GM18517 (cell line): ENCODE data around the gene LLGL2.
"Not testable (repeated sequence)": the region's sequence is repeated elsewhere in the genome, so short reads cannot be mapped to it uniquely, and the experiment has no call there.

Experiments used
- ATAC-seq: cut with Tn5 transposase; IDR thresholded peaks from one replicate; pipeline ENCODE4 v1.9.1; 2021; ENCODE audit warnings: mild to moderate bottlenecking, moderate library complexity; ENCODE audit not compliant: unreplicated experiment

Gene LLGL2

DNA sequence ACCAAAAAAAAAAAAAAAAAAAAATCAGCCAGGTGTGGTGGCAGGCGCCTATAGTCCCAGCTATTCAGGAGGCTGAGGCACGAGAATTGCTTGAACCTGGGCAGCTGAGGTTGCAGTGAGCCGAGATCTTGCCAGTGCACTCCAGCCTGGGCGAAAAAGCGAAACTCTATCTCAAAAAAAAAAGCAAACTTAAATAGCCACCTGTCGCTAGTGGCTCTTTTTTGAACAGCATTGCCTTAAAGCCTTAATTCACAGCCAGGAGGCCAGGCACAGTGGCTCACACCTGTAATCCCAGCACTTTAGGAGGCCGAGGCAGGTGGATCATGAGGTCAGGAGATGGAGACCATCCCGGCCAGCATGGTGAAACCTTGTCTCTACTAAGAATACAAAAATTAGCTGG, 5.1 kb upstream of the LLGL2 start:
- ATAC-seq: not testable (repeated sequence)

DNA sequence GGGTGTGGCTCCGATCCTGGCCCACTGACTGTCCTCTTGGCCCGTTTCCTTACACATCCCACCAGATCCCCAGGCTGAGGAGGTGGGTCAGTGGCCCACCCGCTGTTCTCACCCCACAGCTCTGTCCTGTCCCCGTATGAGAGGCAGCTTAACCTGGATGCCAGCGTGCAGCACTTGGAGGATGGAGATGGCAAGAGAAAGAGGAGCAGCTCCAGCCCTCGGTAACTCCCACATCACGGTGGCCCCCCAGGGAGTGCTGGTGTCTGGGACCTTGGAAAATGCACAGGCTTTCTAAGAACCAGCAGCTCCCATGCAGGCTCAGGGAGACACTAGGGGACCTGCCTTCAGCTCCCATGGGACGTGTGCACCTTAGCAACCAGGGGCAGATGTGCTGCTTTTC, 4.2 kb upstream of the LLGL2 start:
- no peak for ATAC-seq

DNA sequence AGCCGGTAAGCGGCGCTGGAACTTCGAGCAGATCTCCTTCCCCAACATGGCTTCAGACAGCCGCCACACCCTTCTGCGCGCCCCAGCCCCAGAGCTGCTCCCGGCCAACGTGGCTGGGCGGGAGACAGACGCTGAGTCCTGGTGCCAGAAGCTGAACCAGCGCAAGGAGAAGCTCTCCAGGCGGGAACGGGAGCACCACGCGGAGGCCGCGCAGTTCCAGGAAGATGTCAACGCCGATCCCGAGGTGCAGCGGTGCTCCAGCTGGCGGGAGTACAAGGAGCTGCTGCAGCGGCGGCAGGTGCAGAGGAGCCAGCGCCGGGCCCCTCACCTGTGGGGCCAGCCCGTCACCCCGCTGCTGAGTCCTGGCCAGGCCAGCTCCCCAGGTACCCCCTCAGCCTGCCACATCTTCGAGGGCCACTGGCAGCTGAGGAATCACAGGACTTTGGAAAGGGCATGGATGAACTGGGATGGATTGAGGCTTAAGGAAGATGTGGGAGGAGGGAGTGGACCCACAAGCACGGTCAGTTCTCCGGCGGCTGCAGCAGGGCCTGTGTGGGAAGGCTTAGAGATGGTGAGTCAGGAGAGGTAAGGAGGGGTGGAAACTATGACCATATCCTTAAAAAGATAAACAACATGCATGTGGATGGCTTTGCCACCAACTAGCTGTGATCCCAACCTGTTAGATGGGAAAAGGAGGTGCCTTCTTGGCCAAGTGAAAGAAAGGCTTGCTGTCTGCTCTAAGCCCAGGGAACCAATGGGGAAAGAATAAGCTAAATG, 3.4 kb upstream of the LLGL2 start:
- no peak for ATAC-seq

DNA sequence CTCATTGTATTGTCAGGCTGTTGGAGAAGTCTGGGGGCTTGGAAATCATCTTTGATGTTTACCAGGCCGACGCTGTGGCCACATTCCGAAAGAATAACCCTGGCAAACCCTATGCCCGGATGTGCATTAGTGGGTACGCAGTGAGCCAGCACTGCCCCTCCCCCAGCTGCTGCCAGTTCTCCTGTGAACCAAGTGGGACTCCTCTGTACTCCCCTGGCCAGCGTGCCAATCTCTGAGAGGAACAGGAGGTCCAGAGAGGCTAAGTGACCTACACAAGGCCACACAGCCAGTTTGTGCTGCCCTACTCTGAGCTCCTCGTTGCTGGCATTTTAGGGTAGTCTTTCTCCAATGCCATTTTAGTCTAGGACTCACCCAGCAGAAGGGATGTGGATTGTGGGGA, 1.9 kb upstream of the LLGL2 start:
- no peak for ATAC-seq

DNA sequence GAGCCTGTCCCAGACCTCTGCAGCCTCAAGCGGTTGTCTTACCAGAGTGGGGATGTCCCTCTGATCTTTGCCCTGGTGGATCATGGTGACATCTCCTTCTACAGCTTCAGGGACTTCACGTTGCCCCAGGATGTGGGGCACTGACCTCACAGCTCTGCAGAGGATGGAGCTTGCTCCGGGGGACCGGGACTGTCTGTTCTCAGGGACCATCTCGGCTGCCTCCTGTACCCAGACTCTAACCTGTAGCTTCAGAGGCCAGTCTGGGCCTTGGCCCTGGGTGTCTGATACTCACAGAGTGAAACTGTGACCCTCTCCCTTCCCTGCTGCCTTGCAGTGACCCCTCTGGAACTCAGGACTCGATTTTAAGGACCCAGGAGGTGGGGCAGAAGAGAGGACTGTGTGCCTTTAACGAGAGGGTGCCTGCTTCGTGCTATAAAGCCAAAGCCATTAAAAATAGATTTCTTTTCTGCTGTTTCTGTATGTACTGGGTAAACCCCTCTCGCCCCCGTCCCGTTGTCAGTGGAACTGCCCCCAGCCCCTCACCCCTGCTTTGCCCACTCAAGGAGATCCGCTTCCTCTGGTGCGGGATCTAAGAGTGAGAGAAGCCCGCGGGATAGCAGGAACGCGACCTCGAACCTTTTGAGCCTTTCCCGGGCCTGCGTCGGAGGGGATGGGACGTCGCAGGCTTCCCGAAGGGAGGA, 1.1 kb upstream of the LLGL2 start:
- no peak for ATAC-seq

DNA sequence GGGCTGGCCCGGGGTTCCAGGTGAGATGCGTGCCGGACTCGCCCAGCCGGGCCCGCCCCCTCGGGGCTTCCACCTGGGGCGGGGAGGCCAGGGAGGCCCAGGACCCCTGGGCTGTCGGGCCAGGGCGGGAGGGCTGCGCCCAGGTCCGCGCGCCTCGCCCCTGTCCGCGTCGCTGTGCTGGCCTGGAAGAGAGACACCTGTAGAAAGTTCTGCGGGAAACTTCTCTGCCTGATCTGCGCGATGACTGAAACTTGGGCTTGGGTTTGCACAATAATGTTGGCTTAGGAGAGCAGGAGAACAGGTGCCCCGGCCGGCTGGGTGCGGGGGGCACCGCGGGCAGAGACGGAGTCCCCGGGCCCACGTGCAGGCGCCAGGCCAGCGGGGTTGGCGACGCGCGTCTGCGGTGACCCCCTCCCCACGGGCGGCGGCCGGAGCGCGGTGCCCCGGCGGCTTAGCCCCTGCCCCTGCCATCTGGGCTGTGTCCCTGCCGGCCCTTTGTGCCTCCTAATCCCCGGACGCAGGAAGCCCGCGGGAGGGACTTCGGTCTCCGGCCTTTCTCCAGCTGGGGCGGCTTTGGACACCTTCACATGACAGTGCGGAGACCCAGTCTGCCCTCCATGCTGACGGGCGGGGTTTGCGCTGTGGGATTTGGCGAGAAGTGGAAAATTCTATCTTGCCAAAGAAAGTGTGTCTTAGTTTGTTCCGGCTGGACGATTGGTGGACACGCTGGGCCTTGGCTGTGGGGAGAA, 483 bp downstream of the LLGL2 start:
- no peak for ATAC-seq

DNA sequence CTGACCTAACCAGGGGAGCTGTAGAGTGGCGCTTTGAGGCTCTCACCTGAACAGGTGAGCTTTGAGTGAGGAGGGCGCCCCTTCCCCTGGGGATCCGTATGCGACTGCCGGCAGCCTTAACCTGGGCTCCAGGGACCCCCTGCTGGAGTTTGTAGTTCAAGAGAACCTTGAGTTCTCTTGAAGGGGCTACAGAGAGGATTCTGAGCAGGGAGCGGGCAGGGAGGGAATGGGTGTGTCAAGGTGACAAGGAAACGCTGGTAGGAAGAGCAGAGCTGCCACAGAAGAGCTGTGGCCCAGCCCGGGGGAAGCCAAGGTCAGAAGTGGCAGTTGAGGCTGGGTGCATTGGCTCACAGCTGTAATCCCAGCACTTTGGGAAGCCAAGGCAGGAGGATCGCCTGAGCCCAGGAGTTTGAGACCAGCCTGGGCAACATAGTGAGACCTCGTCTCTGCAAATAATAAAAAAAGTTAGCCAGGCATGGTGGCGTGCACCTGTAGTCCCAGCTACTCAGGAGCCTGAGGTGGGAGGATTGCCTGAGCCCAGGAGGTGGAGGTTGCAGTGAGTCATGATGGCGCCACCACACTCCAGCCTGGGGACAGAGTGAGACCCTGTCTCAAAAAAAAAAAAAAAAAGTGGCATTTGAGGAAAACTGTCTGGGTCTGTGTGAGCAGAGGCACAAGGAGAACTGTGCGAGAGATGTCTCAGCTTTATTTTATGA, 1.2 kb downstream of the LLGL2 start:
- no peak for ATAC-seq

DNA sequence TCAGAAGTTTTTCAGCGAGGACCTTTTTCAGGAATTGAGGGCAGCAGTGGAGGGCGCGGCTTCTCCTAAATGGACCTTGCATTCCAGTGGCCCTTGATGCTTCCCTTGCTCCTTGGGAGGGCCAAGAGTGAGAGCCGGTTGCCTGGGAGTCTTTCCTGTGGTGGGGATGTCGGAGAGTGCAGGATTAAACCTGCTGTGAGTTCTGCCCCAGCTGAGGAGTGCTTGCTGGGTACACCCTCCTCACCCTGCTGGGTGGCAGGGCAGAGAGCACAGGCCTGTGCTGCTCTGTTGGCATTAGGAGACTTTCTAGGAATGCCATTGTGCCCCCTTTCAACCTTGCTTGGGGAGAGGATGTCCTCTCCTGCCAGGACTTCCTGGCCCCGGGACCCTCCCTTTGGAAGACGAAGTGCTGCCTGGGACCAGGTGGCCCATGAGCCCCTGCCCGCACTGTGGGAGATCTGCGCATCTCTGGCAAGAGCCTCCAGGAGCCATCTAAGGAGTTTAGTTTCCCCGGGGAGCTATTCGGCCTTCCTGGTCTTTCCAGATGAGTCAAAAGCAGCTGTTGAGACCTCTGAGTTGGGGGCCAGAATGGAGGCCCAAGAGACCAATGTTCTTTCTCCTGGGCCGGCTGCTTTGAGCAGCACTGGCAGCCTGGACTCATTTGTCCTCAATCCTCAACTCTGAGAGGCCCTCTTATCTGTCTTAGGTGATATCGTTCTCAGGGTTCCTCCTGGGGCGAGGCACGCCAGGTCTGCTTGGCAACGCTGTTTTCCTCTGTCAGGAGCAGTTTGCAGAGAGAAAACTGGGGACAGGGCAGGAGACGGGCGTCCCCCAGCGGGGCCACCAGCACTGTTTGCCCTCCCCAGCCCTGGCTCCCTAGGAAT, 5.6 kb downstream of the LLGL2 start:
- ATAC-seq: no peak

DNA sequence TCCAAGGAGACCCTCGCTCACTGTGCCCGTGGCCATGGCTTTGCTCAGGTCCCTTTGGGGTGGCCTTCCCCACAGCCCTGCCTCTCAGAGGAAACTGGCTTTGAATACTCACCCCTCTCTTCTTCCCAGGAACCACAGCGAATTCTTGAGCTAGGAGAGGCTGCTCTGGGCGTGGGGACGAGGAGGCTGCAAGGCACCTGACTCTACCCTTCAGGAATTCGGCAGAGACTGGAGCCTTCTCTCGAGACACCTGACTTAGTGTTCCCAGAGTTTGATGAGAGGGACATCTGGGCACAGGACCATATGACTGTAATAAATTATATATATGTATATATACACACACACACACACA, 6.2 kb downstream of the LLGL2 start:
- no peak for ATAC-seq

DNA sequence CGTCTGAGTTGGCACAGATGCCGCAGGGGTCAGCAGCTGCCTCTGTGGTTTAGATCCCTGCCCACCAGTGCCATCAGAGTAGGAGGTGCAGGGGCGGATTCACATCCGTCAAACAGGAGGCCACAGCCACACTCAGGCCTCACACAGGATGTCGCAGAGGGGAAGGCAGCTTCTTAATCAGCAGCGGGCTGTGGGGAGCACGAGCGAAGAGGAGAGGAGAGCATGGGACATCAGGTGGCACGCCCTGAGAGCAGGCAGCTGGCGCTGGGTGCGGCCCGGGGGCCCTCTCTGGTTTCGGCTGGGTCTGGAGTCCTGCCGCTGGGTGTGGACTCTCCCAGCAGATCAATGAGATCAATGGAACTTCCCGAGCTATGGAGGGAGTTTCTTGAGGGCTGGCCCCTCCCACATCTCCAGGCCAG, 9.6 kb downstream of the LLGL2 start:
- no peak for ATAC-seq

DNA sequence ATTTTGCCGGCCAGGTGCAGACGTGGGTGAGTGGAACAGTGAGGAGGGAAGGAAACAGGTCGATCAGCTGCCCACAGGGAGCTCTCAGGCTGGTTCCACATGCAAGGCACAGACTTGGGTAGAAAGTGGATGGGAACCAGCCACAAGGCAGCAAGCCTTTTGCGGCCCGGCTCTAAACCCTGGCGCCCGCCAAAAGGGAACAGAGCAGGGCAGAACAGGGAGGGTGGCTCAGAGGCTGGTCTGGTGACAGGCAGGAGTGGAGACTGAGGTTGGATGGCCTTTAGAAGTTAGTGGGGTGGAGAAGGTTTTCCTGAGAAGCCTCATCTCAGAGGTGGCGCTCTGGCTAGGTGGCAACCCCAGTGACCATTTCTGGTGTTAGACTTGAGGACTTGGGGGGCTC, 10.4 kb downstream of the LLGL2 start:
- ATAC-seq: no peak

DNA sequence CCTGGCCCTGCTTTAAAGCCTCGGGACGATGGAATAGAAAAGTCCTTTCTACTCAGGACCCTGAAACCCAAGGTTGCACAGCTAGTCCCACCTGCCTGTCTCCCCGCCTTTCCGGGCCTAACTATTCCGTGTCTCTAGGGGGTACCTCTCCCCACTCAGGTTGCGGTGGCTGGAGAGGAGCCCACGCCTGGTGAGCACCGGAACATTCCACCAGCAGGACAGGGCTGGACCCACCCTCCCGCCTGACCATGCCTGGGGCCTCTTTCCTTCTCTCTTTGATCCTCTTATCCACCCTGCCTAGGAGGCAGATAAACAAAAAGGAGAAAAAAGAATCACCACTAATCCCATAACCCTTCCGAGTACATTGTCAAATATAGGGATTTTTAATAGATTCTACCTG, 10.9 kb downstream of the LLGL2 start:
- ATAC-seq: no peak

DNA sequence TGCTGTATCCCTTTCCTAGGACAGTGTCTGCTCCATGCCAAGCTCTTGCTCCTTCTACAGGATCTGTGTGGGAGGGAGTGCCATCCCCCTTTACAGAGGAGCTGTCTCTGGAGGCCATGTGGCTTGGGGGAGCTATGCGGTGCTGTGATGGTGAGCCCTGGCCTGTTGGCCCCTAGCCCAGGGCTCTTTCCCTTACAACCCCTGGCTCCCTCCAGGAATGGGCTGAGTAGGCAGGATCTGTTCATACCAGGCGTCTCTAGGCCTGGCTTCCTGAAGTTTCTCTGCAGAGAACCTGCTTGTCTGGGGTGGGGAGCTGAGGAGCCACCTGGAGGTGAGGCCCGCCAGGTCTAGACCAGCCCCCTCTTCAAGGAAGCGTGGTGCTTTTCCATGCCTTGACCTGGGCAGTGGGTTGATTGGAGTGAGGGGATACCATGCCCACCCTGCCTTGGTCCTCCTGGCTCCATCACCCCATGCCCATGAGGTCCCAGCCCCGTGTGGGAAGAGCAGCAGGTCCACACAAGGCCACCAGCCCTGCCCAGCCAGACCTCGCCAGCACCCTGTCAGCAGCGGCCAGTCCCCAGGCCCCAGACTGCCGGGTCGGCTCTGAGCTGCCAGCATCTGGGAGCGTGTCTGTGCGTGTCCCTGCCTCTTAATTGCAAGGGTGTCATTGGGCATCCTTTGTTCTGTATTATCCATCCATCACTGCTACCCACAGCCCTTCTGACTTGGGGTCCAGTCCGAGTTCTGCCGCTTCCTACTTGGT, 14.7 kb downstream of the LLGL2 start:
- no peak for ATAC-seq

DNA sequence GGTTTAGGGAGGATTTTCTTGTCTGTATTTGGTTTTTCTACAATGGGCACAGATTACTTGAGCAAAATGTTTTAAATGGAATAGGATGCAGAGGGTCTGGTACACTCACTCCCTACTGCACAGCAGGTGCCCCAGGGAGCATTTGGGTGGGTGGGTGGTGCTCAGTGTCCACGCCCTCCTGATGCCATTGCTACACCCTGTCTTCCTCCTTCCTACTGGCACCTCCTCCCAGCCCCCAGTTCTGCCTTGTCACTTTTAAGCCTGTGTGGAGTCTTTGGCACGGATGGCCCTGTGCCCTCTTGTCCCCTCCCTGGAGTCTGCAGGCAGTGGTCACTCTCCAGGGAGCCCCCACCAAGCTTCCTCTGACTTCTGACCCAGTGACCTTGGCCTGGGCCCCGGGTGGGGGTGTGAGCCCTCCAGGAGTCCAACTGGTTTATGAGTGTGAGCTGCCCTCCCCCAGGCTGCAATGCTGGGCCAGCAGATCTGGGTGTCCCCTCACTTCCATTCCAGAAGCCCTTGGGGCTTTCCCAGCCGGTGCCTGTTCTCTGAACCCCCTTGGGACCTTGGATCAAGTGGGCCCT, 15.5 kb downstream of the LLGL2 start:
- no peak for ATAC-seq

DNA sequence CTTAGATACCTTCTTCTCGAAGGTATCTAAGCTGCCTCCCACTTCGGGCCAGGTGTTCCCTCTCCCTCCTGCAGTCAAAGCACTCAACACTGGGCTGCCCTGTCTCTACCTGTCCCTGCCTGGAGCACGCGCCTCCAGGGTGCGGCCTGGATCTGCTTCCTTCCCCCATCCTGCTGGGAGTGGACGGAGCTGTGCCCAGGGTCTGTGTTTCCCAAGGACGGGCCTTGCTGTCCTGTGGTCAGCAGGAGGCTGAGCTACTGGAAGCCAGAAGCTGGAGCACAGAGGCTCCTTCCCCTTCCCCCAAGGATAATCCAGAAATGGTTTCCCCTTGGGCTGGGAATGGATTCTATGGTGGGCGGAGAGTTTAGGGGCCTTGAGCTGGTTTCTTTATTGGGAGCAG, 16.7 kb downstream of the LLGL2 start:
- no peak for ATAC-seq

DNA sequence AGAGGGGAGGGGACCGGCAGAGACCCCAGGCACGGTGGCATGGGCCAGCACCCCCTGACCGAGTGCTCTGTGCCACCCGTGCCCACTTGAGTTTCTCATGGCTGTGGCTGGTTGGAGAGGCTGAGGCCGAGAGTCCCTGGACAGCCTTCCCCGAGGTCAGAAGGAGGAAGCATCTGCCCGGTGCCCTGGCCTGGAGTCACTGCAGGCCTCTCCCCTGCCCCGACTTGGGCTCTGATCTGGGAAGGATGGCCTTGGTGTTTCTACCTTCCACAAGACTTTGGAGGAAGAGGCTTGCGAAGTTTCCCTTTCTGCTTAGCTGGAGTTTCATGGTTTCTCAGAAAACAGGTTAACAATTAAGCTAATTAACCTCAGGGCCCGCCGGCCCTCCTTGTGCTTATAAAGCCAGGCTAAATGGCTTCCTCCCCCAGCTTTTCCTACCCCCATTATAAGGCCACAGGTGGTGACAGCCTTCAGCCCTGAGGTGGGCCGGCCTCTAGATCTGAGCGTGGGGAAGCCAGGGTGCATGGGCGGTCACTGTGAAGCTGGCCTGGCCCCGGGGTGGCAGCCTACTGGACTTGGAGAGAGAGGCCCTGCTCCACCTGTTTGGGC, 17.3 kb downstream of the LLGL2 start:
- ATAC-seq: no peak

DNA sequence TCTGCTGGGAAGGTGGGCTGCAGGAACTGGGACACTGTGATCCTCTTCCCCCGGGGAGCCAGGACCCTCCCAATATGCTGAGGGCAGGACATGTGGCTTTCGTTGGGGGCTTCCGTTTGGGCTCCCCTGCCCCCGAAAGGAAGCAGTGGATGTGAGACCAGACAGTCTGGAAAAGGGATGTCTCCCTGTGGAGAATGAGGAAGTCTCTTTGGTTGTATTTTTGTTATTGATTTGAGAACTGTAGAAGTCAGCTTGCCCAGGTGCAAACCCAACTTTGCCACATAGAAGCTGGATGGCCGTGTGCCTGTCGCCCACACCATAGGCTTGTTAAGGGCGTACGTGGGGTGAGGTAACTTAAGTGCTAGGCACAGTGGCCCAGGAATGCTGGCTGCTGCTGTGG, 18.8 kb downstream of the LLGL2 start:
- no peak for ATAC-seq

DNA sequence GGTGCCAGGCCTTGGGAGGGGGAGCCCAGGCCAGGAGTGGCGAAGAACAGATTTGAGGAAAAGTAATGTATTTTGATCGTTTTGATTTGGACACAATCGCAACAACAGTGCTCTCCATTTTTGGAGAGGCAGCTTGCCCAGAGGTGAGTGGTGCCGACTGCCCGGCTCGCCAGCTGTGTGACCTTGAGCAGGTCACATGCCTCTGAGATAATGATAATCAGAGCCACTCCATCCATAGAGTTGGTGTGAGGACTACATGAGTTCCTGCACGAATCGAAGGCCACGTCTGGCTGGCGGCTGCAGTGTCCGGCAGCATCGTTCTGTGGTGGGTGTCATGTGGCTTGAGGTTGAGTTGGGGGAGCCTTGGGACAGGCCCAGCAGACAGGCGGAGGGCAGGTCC, 20.7 kb downstream of the LLGL2 start:
- ATAC-seq: no peak

DNA sequence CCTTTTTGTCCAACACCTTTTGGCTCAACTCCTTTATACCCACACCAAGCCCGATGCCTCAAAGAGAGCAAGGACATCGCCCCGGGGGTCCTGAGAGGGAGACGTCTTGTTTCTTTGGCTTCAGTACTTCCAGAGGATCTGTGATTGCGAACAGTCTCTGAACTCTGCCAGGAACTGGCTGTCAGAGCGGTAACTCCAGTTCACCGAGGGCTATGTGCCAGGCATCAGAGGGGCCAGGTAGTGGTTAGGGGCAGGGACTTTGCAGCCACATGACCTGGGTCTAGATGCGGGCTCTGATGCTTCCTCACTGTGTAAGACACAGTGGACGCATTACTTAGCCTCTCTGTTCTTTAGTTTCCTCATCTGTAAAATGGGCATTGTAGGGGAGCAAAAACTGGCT, 21.6 kb downstream of the LLGL2 start:
- no peak for ATAC-seq
